GM18505 (cell line): ENCODE measurements around the gene BRAT1.
A peak's percentile ranks its signal among the peaks of the same experiment; 100 is the strongest.

Source experiments
- ATAC-seq: cut with Tn5 transposase; IDR thresholded peaks from one replicate; pipeline ENCODE4 v1.9.1; 2021; ENCODE audit not compliant: unreplicated experiment
- POLR2A ChIP-seq: IDR thresholded peaks from 4 replicates; pipeline ENCODE4 v1.6.1; 2011; ENCODE audit warnings: borderline replicate concordance; ENCODE audit not compliant: insufficient read depth, insufficient read length; ENCODE audit errors: extremely low read depth

Gene BRAT1

GRCh38 chr7:2530071-2530987 lies 25.0 kb downstream of the BRAT1 start:
- peak; percentile 35 for ATAC-seq
- no peak for TF ChIP-seq POLR2A

DNA sequence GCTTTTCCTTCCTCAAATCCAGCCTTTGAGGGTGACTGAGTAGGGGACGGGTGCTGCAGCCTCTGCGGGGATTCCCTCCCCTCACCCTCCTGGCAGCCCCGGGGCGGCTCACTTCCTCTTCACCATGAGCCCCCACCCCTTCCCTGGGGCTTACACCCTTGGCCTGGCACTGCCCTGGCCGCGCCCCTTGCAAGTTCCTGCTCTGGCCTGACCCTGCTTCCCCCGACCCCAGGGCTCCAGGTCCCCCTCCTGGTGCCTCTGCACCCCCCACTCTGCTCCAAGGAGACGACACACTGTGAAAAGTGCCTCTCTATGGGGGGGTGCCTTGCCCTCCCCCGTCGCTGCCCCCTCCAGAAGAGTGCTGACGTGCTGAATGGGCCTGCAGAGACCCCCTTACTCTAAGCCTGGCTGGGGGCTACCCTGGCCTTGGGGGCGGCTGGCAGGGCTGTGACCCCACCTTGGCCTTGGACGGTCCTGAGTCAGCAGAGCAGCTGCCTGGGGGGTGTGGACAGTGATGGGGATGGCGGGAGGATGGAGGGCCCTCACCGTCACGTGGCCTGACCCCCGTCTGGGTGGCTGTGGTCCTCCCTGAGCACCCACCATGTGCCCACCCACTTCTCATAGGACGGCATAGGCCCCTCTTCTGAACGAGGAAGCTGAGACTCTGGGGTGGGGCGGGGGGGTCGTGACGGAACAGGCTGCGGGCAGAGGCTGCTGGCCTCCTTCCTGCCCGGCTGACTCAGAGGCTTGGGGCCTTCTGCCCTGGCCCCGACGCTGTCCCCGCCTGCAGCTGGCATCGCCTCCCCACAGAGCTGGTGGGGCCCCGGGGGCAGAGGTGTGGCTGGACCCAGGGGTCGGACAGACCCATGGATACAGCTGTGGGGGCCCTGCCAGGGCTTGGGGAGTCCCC lies 25.9 kb downstream of the BRAT1 start:
- ATAC-seq, result peak; percentile 54
- no peak for TF ChIP-seq POLR2A

DNA sequence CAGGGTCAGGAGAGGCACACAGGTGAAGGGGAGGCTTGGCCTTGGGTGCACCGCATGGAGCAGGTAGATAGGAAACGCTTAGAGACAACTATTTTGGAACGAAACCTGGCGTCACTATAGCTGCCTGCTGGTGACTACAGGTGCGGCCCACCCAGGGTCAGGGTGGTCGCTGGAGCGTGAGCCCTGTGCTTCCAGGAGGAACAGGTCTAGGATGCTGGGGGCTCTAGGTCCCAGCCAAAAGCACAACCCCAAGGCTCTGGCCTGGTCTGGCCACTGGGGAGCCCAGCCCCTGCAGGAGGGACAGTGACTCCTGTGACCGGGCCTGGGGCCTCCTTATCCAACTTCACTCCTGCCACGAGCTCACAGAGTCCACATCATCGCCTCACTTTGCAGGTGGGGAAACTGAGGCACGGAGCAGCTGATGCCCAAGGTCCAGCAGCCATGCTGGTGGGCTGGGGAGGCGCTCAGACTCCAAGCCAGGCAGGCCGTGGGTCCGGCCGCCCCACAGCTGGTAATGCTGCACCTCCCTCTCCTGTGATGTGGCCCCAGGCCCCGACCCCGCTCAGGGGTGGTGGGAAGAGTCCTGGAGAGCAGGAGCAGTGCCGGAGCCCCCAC lies 26.7 kb downstream of the BRAT1 start:
- TF ChIP-seq POLR2A, result no peak
- ATAC-seq, result no peak

DNA sequence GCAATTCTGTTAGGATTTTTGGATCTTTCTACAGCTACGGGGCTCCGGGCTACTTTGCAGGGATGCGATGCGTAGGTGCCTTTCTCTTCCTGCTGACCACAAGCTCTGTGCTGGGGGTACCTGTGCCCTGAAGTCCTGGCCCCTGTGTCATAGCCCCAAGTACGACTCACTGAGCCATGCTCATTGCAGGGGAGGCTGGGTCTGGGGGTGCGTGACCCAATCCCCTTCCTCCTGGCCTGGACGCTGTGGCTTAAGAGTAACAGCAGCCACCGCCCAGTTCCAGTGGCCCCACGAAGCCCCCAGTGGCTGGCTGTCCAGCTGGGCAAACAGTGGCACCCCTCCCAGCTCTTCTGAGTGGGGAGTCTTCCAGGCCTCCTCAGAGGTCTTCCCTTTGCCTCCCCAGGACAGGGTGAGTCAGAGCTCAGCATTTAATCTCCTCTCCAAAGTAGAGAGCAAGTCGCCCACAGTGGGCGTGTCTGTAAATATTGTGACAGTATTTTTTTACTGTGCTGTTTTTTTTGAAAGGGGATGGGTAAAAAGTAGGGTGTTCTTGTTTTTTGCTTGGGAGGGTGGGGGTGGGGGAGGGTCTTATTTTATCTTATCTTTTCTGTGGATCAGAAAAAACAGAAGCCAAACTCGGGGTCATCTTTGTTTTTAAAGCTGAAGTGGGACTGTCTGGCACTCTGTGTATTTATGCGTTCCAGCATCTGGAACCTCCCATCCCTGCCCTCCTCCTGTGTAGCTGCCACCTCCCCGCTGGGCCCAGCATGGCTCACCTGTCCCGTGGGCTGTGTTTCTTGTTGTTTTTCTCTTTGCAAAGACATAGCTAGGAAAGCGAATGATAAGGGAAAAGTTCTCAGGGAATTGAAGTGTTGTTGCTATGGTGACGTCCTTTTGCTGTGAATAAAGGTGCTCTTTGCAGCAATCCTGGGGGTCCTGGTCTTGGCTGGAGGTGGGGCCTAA lies 27.5 kb downstream of the BRAT1 start:
- no peak for TF ChIP-seq POLR2A
- no peak for ATAC-seq

DNA sequence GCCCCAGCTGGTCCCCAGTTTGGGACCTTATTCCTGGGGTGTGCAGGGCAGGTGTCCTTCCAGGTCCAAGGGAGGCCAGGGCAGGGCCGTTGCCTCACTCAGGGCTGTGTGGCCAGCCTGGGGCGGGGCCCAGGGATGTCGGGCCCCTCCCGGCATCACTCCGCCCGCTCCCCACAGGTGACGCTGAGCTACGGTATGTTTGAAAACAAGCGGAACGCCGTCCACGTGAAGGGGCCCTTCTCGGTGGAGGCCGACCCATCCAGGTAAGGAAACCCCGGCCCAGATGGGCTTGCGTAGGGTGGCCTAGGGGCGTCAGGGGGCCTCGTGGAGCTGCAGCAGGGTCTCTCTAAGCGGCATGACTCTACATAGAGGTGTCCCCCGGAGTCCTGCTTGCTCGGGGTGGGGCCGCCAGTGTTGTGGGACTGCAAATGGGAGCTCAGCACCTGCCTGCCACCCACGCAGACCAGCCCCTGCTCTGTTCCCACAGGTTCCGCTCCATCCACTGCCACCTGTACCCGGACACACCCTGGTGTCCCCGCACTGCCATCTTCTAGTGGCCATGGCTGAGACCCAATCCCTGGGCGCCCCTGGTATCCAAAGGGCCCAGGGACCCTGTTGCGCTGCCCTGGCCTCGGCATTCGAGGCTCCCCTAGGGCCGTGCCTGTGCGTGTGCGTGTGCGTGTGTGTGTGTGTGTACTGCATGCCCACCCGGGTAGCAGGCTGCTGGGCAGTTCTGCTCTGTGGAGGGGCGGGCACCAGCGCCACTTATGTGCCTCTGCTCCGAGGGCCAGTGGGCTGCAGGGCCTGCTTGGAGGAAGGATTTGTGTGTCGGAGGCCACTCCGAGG lies 28.4 kb downstream of the BRAT1 start:
- no peak for ATAC-seq
- no peak for TF ChIP-seq POLR2A

DNA sequence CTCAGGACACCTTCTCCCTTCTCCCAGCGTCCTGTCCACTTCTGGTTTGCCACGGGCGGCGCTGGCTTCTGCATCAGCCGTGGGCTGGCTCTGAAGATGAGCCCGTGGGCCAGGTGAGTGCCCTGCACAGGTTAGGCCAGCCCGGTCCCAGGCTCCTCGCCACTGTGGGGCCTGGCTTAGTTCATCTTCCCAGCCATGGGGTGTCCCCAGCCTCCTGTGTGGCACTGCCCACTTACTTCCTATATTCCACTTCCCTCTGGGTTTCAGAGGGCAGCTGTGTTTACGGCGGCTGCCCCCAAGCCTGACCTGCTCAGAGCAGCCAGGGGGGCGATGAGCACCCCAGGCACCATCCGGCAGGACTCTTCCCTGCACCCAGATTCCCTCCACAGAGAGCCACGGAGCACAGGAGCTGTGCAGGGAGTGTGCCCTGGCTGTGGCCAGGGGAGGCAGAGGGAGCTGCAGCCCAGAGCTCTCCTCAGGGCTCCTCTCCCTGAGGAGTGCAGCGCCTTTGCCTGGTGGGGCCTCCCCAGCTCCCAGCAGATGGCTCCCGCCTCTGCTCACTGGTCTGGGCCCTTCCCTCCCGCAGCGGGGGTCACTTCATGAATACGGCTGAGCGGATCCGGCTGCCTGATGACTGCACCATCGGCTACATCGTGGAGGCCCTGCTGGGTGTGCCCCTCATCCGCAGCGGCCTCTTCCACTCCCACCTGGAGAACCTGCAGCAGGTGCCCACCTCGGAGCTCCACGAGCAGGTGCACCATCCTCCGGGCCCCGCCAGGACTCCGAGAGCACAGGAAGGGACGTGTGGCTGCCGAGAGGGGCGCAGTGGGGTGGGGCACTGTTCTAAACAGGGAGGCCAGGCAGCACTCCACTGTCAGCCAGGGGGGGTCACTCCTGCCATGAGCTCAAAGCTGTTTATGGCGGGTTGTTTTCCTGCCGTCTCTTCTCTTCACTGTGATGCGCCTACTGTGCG lies 29.4 kb downstream of the BRAT1 start:
- no peak for TF ChIP-seq POLR2A
- no peak for ATAC-seq

- no peak for ATAC-seq
- TF ChIP-seq POLR2A, result no peak
Observed at GRCh38 chr7:2524808-2525657, 30.3 kb downstream of the BRAT1 start.

DNA sequence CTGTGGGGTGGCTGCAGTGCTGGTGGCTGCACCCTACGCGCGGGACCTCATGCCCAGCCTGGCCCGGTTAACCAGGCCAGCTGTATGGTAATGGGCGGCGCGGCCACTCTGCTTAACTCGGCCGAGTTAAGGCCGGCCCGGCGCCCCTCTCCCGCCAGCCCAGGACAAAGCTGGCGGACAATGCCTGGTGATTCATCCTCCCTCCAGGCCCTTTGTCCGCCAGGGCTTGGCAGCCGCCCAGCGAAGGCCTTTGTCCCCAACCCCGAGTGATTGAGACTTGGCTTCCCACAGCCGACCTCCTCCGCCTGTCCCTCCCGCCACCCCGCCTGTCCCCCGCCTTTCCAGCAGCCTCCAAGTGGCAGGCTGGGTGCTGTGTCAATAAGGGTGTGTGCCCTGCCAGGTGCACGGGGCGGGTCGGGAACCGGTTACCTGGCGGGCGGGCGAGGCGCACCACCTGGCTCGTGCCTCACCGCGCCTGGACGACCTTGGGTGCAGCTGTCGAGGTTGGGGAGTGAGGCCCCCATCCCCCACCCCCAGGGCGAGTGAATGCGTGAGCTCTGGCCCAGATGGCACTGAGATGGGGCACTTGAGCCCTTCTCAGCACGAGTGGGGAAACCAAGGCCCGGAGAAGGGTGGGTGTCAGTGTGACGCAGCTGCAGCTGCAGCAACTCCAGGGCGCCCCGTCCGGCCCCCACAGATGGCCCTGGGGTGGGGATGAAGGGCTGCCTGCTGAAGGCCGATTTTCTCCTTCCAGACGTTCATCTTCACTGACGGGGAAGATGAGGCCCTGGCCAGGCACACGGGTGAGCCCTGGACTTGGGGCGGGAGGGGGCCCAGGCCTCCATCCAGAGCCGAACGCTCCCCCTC lies 31.1 kb downstream of the BRAT1 start:
- no peak for TF ChIP-seq POLR2A
- no peak for ATAC-seq

- ATAC-seq, result no peak
- no peak for TF ChIP-seq POLR2A
Observed at GRCh38 chr7:2523461-2523936, 31.8 kb downstream of the BRAT1 start.
